IPS-18a (cell line): ENCODE data around the gene MAP3K13.

Experiments
- H3K27ac ChIP-seq: one replicate; pipeline ENCODE4 v1.5.1; 2013; ENCODE audit warnings: low read length
- H3K27me3 ChIP-seq: one replicate; pipeline ENCODE4 v1.6.1; 2013; ENCODE audit warnings: mild to moderate bottlenecking, low read length; ENCODE audit not compliant: control insufficient read depth, insufficient read depth
- H3K36me3 ChIP-seq: one replicate; pipeline ENCODE4 v1.6.1; 2013; ENCODE audit warnings: low read depth, low read length; ENCODE audit not compliant: control insufficient read depth
- H3K4me1 ChIP-seq: one replicate; pipeline ENCODE4 v1.6.1; 2013; ENCODE audit warnings: low read depth, low read length; ENCODE audit not compliant: control insufficient read depth
- H3K4me3 ChIP-seq: one replicate; pipeline ENCODE4 v1.5.1; 2013; ENCODE audit warnings: low read length
- H3K9ac ChIP-seq: one replicate; pipeline ENCODE4 v1.6.1; 2013; ENCODE audit warnings: mild to moderate bottlenecking, low read length, moderate library complexity
- H3K9me3 ChIP-seq: one replicate; pipeline ENCODE4 v1.6.1; 2013; ENCODE audit warnings: low read depth, low read length; ENCODE audit not compliant: control insufficient read depth

Gene MAP3K13

GRCh38 chr3:185362850-185363661 lies at the start of gene MAP3K13:
MAP3K13 (plus strand) TSS chr3:185363136; CDS start chr3:185428582, 65,446 bp downstream.
- Histone ChIP-seq H3K9me3 (no peaks in the 10 kb centered on the region), H3K27ac (no peak within 1 kb of the TSS), H3K27me3 (peaks cover 25% of the 10 kb centered on the region), H3K4me3 (peak within 1 kb of the TSS; percentile 85), H3K9ac (peak within 1 kb of the TSS; percentile 49), H3K4me1 (peaks cover 4% of the 10 kb centered on the region), H3K36me3 (no peaks in the 10 kb centered on the region)

GRCh38 chr3:185313693-185314246 lies 49.2 kb upstream of the MAP3K13 start:
- Histone ChIP-seq H3K27ac (no peak overlapping the region), H3K4me1 (no peaks in the 10 kb centered on the region)

GRCh38 chr3:185316740-185317412 lies 46.1 kb upstream of the MAP3K13 start:
- no peak overlapping the region for H3K9ac ChIP-seq
- no peaks in the 10 kb centered on the region for H3K36me3 ChIP-seq
- no peak overlapping the region for H3K4me3 ChIP-seq
- H3K27ac ChIP-seq, result no peak overlapping the region
- no peaks in the 10 kb centered on the region for H3K27me3 ChIP-seq
- no peaks in the 10 kb centered on the region for H3K9me3 ChIP-seq
- H3K4me1 ChIP-seq, result no peaks in the 10 kb centered on the region

More at GRCh38 chr3:185313693-185314246, 49.2 kb upstream of the MAP3K13 start:
- H3K9me3 ChIP-seq, result no peaks in the 10 kb centered on the region
- H3K27me3 ChIP-seq, result no peaks in the 10 kb centered on the region
- H3K9ac ChIP-seq, result no peak overlapping the region
- no peaks in the 10 kb centered on the region for H3K36me3 ChIP-seq
- H3K4me3 ChIP-seq, result no peak overlapping the region

- no peak overlapping the region for H3K27ac ChIP-seq
- no peak overlapping the region for H3K4me3 ChIP-seq
- H3K36me3 ChIP-seq, result no peaks in the 10 kb centered on the region
- no peaks in the 10 kb centered on the region for H3K4me1 ChIP-seq
- no peaks in the 10 kb centered on the region for H3K27me3 ChIP-seq
- H3K9ac ChIP-seq, result no peak overlapping the region
- H3K9me3 ChIP-seq, result no peaks in the 10 kb centered on the region
Measured at GRCh38 chr3:185317674-185318073, 45.3 kb upstream of the MAP3K13 start.

- Histone ChIP-seq H3K36me3 (no peaks in the 10 kb centered on the region), H3K4me1 (no peaks in the 10 kb centered on the region), H3K27ac (no peak overlapping the region), H3K9ac (no peak overlapping the region), H3K9me3 (no peaks in the 10 kb centered on the region), H3K27me3 (no peaks in the 10 kb centered on the region), H3K4me3 (no peak overlapping the region)
Measured at GRCh38 chr3:185318141-185318540, 44.8 kb upstream of the MAP3K13 start.

- H3K36me3 ChIP-seq, result no peaks in the 10 kb centered on the region
- H3K4me3 ChIP-seq, result no peak overlapping the region
- no peak overlapping the region for H3K9ac ChIP-seq
- H3K4me1 ChIP-seq, result no peaks in the 10 kb centered on the region
- no peaks in the 10 kb centered on the region for H3K27me3 ChIP-seq
- no peak overlapping the region for H3K27ac ChIP-seq
- no peaks in the 10 kb centered on the region for H3K9me3 ChIP-seq
Measured at GRCh38 chr3:185319801-185320200, 43.1 kb upstream of the MAP3K13 start.

- no peaks in the 10 kb centered on the region for H3K36me3 ChIP-seq
- H3K9ac ChIP-seq, result no peak overlapping the region
- no peaks in the 10 kb centered on the region for H3K9me3 ChIP-seq
- H3K4me3 ChIP-seq, result no peak overlapping the region
- no peaks in the 10 kb centered on the region for H3K4me1 ChIP-seq
- H3K27me3 ChIP-seq, result no peaks in the 10 kb centered on the region
- no peak overlapping the region for H3K27ac ChIP-seq
Measured at GRCh38 chr3:185320949-185321348, 42.0 kb upstream of the MAP3K13 start.

GRCh38 chr3:185322101-185322719 lies 40.7 kb upstream of the MAP3K13 start:
- no peak overlapping the region for H3K9ac ChIP-seq
- H3K4me3 ChIP-seq, result no peak overlapping the region
- H3K4me1 ChIP-seq, result no peaks in the 10 kb centered on the region
- H3K9me3 ChIP-seq, result no peaks in the 10 kb centered on the region
- no peaks in the 10 kb centered on the region for H3K36me3 ChIP-seq
- no peak overlapping the region for H3K27ac ChIP-seq
- H3K27me3 ChIP-seq, result no peaks in the 10 kb centered on the region

GRCh38 chr3:185325946-185326791 lies 36.8 kb upstream of the MAP3K13 start:
- Histone ChIP-seq H3K4me3 (no peak overlapping the region), H3K36me3 (no peaks in the 10 kb centered on the region), H3K27me3 (no peaks in the 10 kb centered on the region), H3K27ac (no peak overlapping the region), H3K9ac (no peak overlapping the region), H3K4me1 (no peaks in the 10 kb centered on the region), H3K9me3 (no peaks in the 10 kb centered on the region)

- Histone ChIP-seq H3K9ac (no peak overlapping the region), H3K27me3 (no peaks in the 10 kb centered on the region), H3K9me3 (no peaks in the 10 kb centered on the region), H3K4me1 (no peaks in the 10 kb centered on the region), H3K36me3 (no peaks in the 10 kb centered on the region), H3K27ac (no peak overlapping the region), H3K4me3 (no peak overlapping the region)
Measured at GRCh38 chr3:185327062-185327461, 35.9 kb upstream of the MAP3K13 start.
